Lower lobe of right lung (tissue), 2 donors: ENCODE data around the gene ROR1. TPM values are rescaled to one million over a fixed set of nuclear protein-coding genes. Genes with fewer than 3 reads are reported as not detected.

Source experiments
- ATAC-seq, 2 donors: fragments of 200-7000 bp; cut with Tn5 transposase; one replicate each; pipeline ENCODE4 v1.9.1; 2020 to 2022; ENCODE audit warnings: mild to moderate bottlenecking in 2 of 2, moderate library complexity in 2 of 2
- DNase-seq: peaks from one replicate; pipeline ENCODE4 v3.0.0-alpha.2; 2020
- H3K27ac ChIP-seq: fragments of 200-600 bp; one replicate; pipeline ENCODE4 v1.8.0; 2022
- H3K27me3 ChIP-seq: fragments of 200-600 bp; one replicate; pipeline ENCODE4 v1.8.0; 2022; ENCODE audit warnings: low read depth
- H3K36me3 ChIP-seq: fragments of 200-600 bp; one replicate; pipeline ENCODE4 v1.8.0; 2022; ENCODE audit warnings: mild to moderate bottlenecking
- H3K4me1 ChIP-seq: fragments of 200-600 bp; one replicate; pipeline ENCODE4 v1.8.0; 2022
- H3K4me3 ChIP-seq: fragments of 200-600 bp; one replicate; pipeline ENCODE4 v1.8.0; 2022; ENCODE audit warnings: mild to moderate bottlenecking
- H3K9me3 ChIP-seq: fragments of 200-600 bp; one replicate; pipeline ENCODE4 v1.8.0; 2022
- CTCF ChIP-seq: fragments of 200-600 bp; IDR thresholded peaks from one replicate; pipeline ENCODE4 v1.8.0; 2022; ENCODE audit warnings: antibody characterized with exemption, mild to moderate bottlenecking
- intact Hi-C: fragments of 100-400 bp; cut with DNase I; formaldehyde crosslinking; loops from one replicate; pipeline ENCODE4 v1.11.0; 2022
- total RNA-seq: library from RNA; stranded (reverse); fragmentation: NEBNext Ultra II Directional; extraction: Animal tissue kit (Norgen Biotek cat#: 25700); gene quantifications from one replicate; pipeline ENCODE4 v1.2.1, GENCODE V29; 2021
- donor health status: DM: no; HTN: yes; CAD: no; lungs with severe emphysema.

ROR1 gene
- total RNA-seq, 1 donor from 2014 or later = 15.8 TPM

- no peak overlapping the region for H3K27ac ChIP-seq
These were observed 398.7 kb downstream of the ROR1 start for GRCh38 chr1:64172458-64172983.

GRCh38 chr1:64173336-64173940, 399.6 kb downstream of the ROR1 start:
- H3K27ac ChIP-seq = no peak overlapping the region
- intact Hi-C loops = no loop called here
- H3K4me1 ChIP-seq = peaks cover 18% of the 10 kb centered on the region
- no peak overlapping the region for H3K4me3 ChIP-seq
- no peaks in the 10 kb centered on the region for H3K9me3 ChIP-seq
- ATAC-seq = no peak
- H3K36me3 ChIP-seq = no peaks in the 10 kb centered on the region
- H3K27me3 ChIP-seq = no peaks in the 10 kb centered on the region
- no peak for DNase-seq
- TF ChIP-seq CTCF = no peak

More at GRCh38 chr1:64172458-64172983, 398.7 kb downstream of the ROR1 start:
- Histone ChIP-seq H3K36me3 (no peaks in the 10 kb centered on the region), H3K9me3 (no peaks in the 10 kb centered on the region), H3K27me3 (no peaks in the 10 kb centered on the region), H3K4me1 (peaks cover 18% of the 10 kb centered on the region), H3K4me3 (no peak overlapping the region)
- no peak for TF ChIP-seq CTCF
- intact Hi-C loops = no loop called here
- ATAC-seq (no peak), DNase-seq (no peak)

- Histone ChIP-seq H3K27ac (no peak overlapping the region), H3K4me1 (peaks cover 18% of the 10 kb centered on the region), H3K27me3 (no peaks in the 10 kb centered on the region), H3K36me3 (no peaks in the 10 kb centered on the region), H3K4me3 (no peak overlapping the region), H3K9me3 (no peaks in the 10 kb centered on the region)
- DNase-seq (no peak), ATAC-seq (no peak)
- TF ChIP-seq CTCF = no peak
- intact Hi-C loops = no loop called here
These were observed 401.8 kb downstream of the ROR1 start for GRCh38 chr1:64175639-64176038.

- no peaks in the 10 kb centered on the region for H3K27me3 ChIP-seq
- ATAC-seq = no peak
- no peak overlapping the region for H3K27ac ChIP-seq
- H3K4me1 ChIP-seq = peaks cover 12% of the 10 kb centered on the region
- no peak overlapping the region for H3K4me3 ChIP-seq
- intact Hi-C loops = no loop called here
- TF ChIP-seq CTCF = no peak
- H3K9me3 ChIP-seq = no peaks in the 10 kb centered on the region
- no peaks in the 10 kb centered on the region for H3K36me3 ChIP-seq
- DNase-seq = no peak
These were observed 402.8 kb downstream of the ROR1 start for GRCh38 chr1:64176659-64177058.

GRCh38 chr1:64179588-64179987, 405.8 kb downstream of the ROR1 start:
- intact Hi-C loops = no loop called here
- Histone ChIP-seq H3K27ac (no peak overlapping the region), H3K27me3 (no peaks in the 10 kb centered on the region), H3K36me3 (no peaks in the 10 kb centered on the region), H3K4me3 (no peak overlapping the region), H3K4me1 (no peaks in the 10 kb centered on the region), H3K9me3 (no peaks in the 10 kb centered on the region)
- TF ChIP-seq CTCF = no peak
- no peak for DNase-seq
- ATAC-seq = no peak
